Activated CD4-positive, alpha-beta T cell treated with anti-CD3 and anti-CD28 coated beads, Interleukin-2, Interleukin-6, amounts not matched to agents 100 ng/mL and 50 ng/mL, durations not matched to agents 16 hours and 8 hours (primary cell): Measurements from ENCODE around the gene TLCD3B.

Experiments used
- DNase-seq: peaks from one replicate; pipeline ENCODE4 v3.0.0-alpha.2; 2020

TLCD3B gene

GRCh38 chr16:29987371-29988085 lies 43.5 kb downstream of the TLCD3B start:
- DNase-seq: no peak

DNA sequence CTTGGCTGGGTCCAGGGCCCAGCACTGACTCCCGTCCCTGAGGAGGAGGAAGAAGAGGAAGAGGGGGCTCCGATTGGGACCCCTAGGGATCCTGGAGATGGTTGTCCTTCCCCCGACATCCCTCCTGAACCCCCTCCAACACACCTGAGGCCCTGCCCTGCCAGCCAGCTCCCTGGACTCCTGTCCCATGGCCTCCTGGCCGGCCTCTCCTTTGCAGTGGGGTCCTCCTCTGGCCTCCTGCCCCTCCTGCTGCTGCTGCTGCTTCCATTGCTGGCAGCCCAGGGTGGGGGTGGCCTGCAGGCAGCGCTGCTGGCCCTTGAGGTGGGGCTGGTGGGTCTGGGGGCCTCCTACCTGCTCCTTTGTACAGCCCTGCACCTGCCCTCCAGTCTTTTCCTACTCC lies 44.1 kb downstream of the TLCD3B start:
- no peak for DNase-seq

GRCh38 chr16:29986231-29986630 lies 44.8 kb downstream of the TLCD3B start:
- DNase-seq: no peak

GRCh38 chr16:29985271-29985811 lies 45.7 kb downstream of the TLCD3B start:
- no peak for DNase-seq

GRCh38 chr16:29984764-29985147 lies 46.3 kb downstream of the TLCD3B start:
- DNase-seq: no peak

DNA sequence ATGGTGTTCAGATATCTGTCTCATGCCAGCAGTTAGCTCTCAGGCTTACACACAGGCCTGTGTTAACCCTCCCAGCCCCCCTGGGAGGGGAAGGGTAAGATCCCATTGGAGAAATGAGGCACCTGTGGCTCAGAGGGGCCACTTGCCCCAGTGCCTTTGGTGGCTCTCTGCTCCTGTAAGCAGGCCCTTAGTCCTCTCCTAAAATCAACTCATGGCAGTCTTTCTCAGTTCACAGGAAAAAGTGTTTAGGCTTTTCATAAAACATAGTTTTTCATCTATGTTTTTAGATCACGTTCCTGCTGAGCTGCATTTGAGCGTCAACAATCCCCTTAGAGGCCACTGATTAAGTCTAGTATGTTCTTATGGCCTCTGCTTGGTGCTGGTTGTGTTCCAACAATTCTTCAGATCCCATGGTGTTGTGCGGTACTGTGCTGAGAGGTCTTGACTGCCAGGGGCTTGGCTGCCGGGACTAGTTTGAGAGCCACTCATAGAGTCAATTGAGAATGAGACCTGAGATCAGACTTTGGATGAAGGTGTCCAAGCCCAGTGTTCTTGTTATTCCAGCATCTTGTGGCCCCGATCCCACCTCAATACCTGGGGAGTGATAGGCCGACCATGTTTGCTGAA lies 46.8 kb downstream of the TLCD3B start:
- no peak for DNase-seq

GRCh38 chr16:29983420-29984136 lies 47.5 kb downstream of the TLCD3B start:
- DNase-seq: no peak

DNA sequence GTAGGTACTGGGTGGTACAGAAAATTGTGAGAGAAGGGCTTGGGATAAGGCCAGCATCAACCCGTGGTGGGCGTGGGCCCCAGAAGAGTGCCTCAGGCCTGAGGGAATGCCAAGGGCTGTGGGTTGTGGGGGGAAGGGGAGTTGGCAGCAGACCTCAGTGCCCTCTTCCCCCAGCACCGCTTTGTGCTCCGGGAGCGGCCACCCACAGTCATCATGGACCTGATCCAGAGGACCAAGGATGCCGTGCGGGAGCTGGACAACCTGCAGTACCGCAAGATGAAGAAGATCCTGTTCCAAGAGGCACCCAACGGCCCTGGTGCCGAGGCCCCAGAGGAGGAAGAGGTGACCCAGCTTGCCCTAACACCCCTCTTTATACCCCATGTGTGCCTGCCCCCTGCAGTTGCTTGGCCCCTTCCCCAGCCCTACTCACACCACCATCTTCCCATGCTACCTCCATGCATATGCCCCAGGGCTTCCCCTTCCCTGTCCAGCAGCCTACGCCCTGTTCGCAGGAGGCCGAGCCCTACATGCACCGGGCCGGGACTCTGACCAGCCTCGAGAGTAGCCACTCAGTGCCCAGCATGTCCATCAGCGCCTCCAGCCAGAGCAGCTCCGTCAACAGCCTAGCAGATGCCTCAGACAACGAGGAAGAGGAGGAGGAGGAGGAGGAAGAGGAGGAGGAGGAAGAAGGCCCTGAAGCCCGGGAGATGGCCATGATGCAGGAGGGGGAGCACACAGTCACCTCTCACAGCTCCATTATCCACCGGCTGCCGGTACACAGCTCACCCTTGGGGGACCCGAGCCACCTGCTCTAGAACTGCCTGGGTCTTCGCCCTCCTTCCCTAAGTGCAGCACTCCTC lies 48.3 kb downstream of the TLCD3B start:
- DNase-seq: no peak

- DNase-seq: no peak
These were observed 52.4 kb downstream of the TLCD3B start for GRCh38 chr16:29978564-29979270.

GRCh38 chr16:29978081-29978480 lies 53.0 kb downstream of the TLCD3B start:
- DNase-seq: no peak

DNA sequence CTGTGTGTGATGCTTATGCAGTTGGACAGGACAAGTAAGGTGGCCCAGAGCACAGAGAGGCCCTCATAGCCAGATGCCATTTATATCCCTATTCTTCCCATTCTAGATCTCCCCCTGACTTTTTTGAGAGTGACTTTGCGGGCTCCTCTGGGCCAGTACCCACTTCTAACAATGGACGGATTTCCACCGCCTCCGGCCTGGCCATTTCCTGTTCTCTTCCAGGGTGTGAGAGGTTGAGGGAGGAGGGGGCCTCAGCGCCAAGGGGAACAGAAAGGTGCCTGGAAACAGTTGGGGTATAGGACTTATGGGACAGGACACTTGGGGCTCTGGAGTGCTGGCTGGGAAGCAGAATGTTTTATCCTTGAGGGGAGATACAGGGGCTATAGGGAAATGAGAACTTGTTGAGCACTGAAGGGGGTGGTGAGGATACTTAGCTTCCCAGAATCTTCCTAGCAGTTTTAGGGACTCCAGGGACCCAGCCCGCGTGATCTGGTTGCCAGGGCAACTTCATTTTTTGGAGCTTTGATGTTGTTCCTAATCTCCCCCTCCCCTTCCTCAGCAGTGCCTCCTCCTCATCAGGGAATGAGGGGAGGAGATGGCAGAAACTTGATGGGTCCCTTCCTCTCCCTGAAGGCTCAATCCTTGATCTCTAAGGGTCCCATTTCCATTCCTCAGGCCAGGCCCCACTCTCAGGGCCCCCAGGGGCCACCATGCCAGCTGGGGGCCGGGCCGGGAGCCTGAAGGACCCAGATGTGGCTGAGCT lies 53.8 kb downstream of the TLCD3B start:
- no peak for DNase-seq

- DNase-seq: no peak
These were observed 55.1 kb downstream of the TLCD3B start for GRCh38 chr16:29975811-29976511.

GRCh38 chr16:29975134-29975538 lies 55.9 kb downstream of the TLCD3B start:
- DNase-seq: no peak
